Measurements from ENCODE around the gene MRPL53. TPM values are rescaled to one million over a fixed set of nuclear protein-coding genes. Genes with fewer than 3 reads are reported as not detected.

MRPL53 gene
- total and polyA plus RNA-seq, 2 of the 13 experiments (the other 11 are each of a cell fraction or from before 2014, with no cell fraction given): 34.3 to 51.9 TPM

GRCh38 chr2:74440378-74441169, 31.9 kb downstream of the MRPL53 start (continued):
- TF ChIP-seq ZNF770 (CRISPR knock-in tag; IDR thresholded peaks at IDR 0.05) (peak; percentile 73), NFRKB (IDR thresholded peaks at IDR 0.05) (no peak), CSRNP2 (CRISPR knock-in tag; conservative IDR thresholded peaks at IDR 0.05; ENCODE audit: low read depth) (no peak), ZNF17 (CRISPR knock-in tag; IDR thresholded peaks at IDR 0.05) (no peak; the same call in 1 of the 2 replicates), ZNF234 (CRISPR knock-in tag; conservative IDR thresholded peaks at IDR 0.05) (no peak), ARID2 (CRISPR knock-in tag; IDR thresholded peaks at IDR 0.05; ENCODE audit: borderline replicate concordance) (peak; percentile 22; the same call in 1 of the 2 replicates), ZBTB42 (CRISPR knock-in tag; IDR thresholded peaks at IDR 0.05) (peak; percentile 71; the same call in 1 of the 2 replicates), PBX3 (CRISPR knock-in tag; IDR thresholded peaks at IDR 0.05; ENCODE audit: borderline replicate concordance) (no peak), KDM5A (IDR thresholded peaks at IDR 0.05; ENCODE audit: borderline replicate concordance, low read length) (peak; percentile 53; the same call in 1 of the 2 replicates), ZC3H4 (CRISPR knock-in tag; IDR thresholded peaks at IDR 0.05; ENCODE audit: borderline replicate concordance) (no peak), ZNF143 (CRISPR knock-in tag; IDR thresholded peaks at IDR 0.05) (peak; percentile 7), ZNF629 (CRISPR knock-in tag; conservative IDR thresholded peaks at IDR 0.05) (no peak), ELF1 (CRISPR knock-in tag; IDR thresholded peaks at IDR 0.05) (peak; percentile 96), ARID5B (CRISPR knock-in tag; IDR thresholded peaks at IDR 0.05) (peak; percentile 83), ZBTB34 (CRISPR knock-in tag; IDR thresholded peaks at IDR 0.05) (no peak; the same call in 1 of the 2 replicates), PAF1 (CRISPR knock-in tag; IDR thresholded peaks at IDR 0.05) (no peak), ZNF160 (CRISPR knock-in tag; IDR thresholded peaks at IDR 0.05) (peak; percentile 78; the same call in 1 of the 2 replicates)

All from HepG2 (cell line).